ENCODE results near the gene IL37.
"Not testable (repeated sequence)": the region's sequence is repeated elsewhere in the genome, so short reads cannot be mapped to it uniquely, and the experiment has no call there.

IL37 gene

GRCh38 chr2:112904883-112905282 lies 6.1 kb upstream of the IL37 start:
- Mint-ChIP-seq H3K36me3 (no peaks in the 10 kb centered on the region), H3K27me3 (peaks cover 7% of the 10 kb centered on the region), H3K4me3 (no peak overlapping the region), H3K27ac (no peak overlapping the region), H3K4me1 (peaks cover 2% of the 10 kb centered on the region), H3K9me3 (peaks cover 4% of the 10 kb centered on the region)
- ATAC-seq (ENCODE audit: low read depth) (no peak), DNase-seq (ENCODE audit: low spot score in 2 of 2) (no peak)

- H3K4me3 Mint-ChIP-seq: no peak overlapping the region
- DNase-seq (ENCODE audit: low spot score in 2 of 2) (no peak), ATAC-seq (ENCODE audit: low read depth) (no peak)
- no peaks in the 10 kb centered on the region for H3K36me3 Mint-ChIP-seq
- no peak overlapping the region for H3K27ac Mint-ChIP-seq
- H3K27me3 Mint-ChIP-seq: peaks cover 5% of the 10 kb centered on the region
- H3K4me1 Mint-ChIP-seq: peaks cover 2% of the 10 kb centered on the region
- H3K9me3 Mint-ChIP-seq: peaks cover 4% of the 10 kb centered on the region
These were observed 4.7 kb upstream of the IL37 start for GRCh38 chr2:112906276-112906675.

GRCh38 chr2:112907001-112907949 lies 3.7 kb upstream of the IL37 start:
- no peak overlapping the region for H3K4me3 Mint-ChIP-seq
- H3K27me3 Mint-ChIP-seq: peaks cover 7% of the 10 kb centered on the region
- H3K9me3 Mint-ChIP-seq: peaks cover 4% of the 10 kb centered on the region
- H3K36me3 Mint-ChIP-seq: no peaks in the 10 kb centered on the region
- ATAC-seq (ENCODE audit: low read depth): no peak
- H3K27ac Mint-ChIP-seq: no peak overlapping the region
- DNase-seq (ENCODE audit: low spot score in 2 of 2): no peak
- peaks cover 2% of the 10 kb centered on the region for H3K4me1 Mint-ChIP-seq

- not testable (repeated sequence) for H3K4me3 Mint-ChIP-seq; H3K4me1 Mint-ChIP-seq; H3K27ac Mint-ChIP-seq; H3K9me3 Mint-ChIP-seq; DNase-seq (ENCODE audit: low spot score in 2 of 2); H3K36me3 Mint-ChIP-seq; H3K27me3 Mint-ChIP-seq; ATAC-seq (ENCODE audit: low read depth)
These were observed 2.4 kb upstream of the IL37 start for GRCh38 chr2:112908559-112908958.

- no peak for DNase-seq (ENCODE audit: low spot score in 2 of 2)
- Mint-ChIP-seq H3K27ac (no peak overlapping the region), H3K36me3 (no peaks in the 10 kb centered on the region), H3K9me3 (peaks cover 4% of the 10 kb centered on the region), H3K27me3 (peaks cover 3% of the 10 kb centered on the region), H3K4me1 (peaks cover 2% of the 10 kb centered on the region), H3K4me3 (no peak overlapping the region)
- no peak for ATAC-seq (ENCODE audit: low read depth)
These were observed 746 bp upstream of the IL37 start for GRCh38 chr2:112910219-112910618.

- H3K27ac Mint-ChIP-seq: no peak overlapping the region
- no peaks in the 10 kb centered on the region for H3K36me3 Mint-ChIP-seq
- H3K27me3 Mint-ChIP-seq: peaks cover 3% of the 10 kb centered on the region
- H3K9me3 Mint-ChIP-seq: peaks cover 4% of the 10 kb centered on the region
- H3K4me1 Mint-ChIP-seq: no peaks in the 10 kb centered on the region
- no peak for ATAC-seq (ENCODE audit: low read depth)
- DNase-seq (ENCODE audit: low spot score in 2 of 2): no peak
- no peak overlapping the region for H3K4me3 Mint-ChIP-seq
These were observed 1.4 kb downstream of the IL37 start for GRCh38 chr2:112912403-112912802.

- no peak overlapping the region for H3K4me3 Mint-ChIP-seq
- DNase-seq (ENCODE audit: low spot score in 2 of 2) (no peak), ATAC-seq (ENCODE audit: low read depth) (no peak)
- H3K27ac Mint-ChIP-seq: no peak overlapping the region
- H3K4me1 Mint-ChIP-seq: no peaks in the 10 kb centered on the region
- H3K36me3 Mint-ChIP-seq: peaks cover 2% of the 10 kb centered on the region
- peaks cover 8% of the 10 kb centered on the region for H3K27me3 Mint-ChIP-seq
- peaks cover 7% of the 10 kb centered on the region for H3K9me3 Mint-ChIP-seq
These were observed 4.6 kb downstream of the IL37 start for GRCh38 chr2:112915300-112916144.

- H3K27me3 Mint-ChIP-seq: peaks cover 8% of the 10 kb centered on the region
- H3K27ac Mint-ChIP-seq: no peak overlapping the region
- ATAC-seq (ENCODE audit: low read depth): no peak
These were observed 5.2 kb downstream of the IL37 start for GRCh38 chr2:112916145-112916571.

GRCh38 chr2:112916625-112917247 lies 5.8 kb downstream of the IL37 start:
- ATAC-seq (ENCODE audit: low read depth): no peak
- no peak overlapping the region for H3K4me3 Mint-ChIP-seq

More at GRCh38 chr2:112916145-112916571, 5.2 kb downstream of the IL37 start:
- no peak for DNase-seq (ENCODE audit: low spot score in 2 of 2)
- H3K4me3 Mint-ChIP-seq: no peak overlapping the region
- H3K36me3 Mint-ChIP-seq: peaks cover 2% of the 10 kb centered on the region
- H3K4me1 Mint-ChIP-seq: no peaks in the 10 kb centered on the region
- peaks cover 7% of the 10 kb centered on the region for H3K9me3 Mint-ChIP-seq

GRCh38 chr2:112917856-112918255 lies 6.9 kb downstream of the IL37 start:
- H3K4me1 Mint-ChIP-seq: no peaks in the 10 kb centered on the region

More at GRCh38 chr2:112916625-112917247, 5.8 kb downstream of the IL37 start:
- no peaks in the 10 kb centered on the region for H3K4me1 Mint-ChIP-seq
- peaks cover 8% of the 10 kb centered on the region for H3K27me3 Mint-ChIP-seq
- H3K36me3 Mint-ChIP-seq: peaks cover 2% of the 10 kb centered on the region
- no peak for DNase-seq (ENCODE audit: low spot score in 2 of 2)
- no peak overlapping the region for H3K27ac Mint-ChIP-seq
- peaks cover 7% of the 10 kb centered on the region for H3K9me3 Mint-ChIP-seq

GRCh38 chr2:112918256-112918655 lies 7.3 kb downstream of the IL37 start:
- Mint-ChIP-seq H3K27ac (no peak overlapping the region), H3K4me1 (no peaks in the 10 kb centered on the region), H3K27me3 (peaks cover 6% of the 10 kb centered on the region), H3K4me3 (no peak overlapping the region), H3K9me3 (peaks cover 7% of the 10 kb centered on the region), H3K36me3 (peaks cover 2% of the 10 kb centered on the region)
- no peak for DNase-seq (ENCODE audit: low spot score in 2 of 2)
- ATAC-seq (ENCODE audit: low read depth): no peak

More at GRCh38 chr2:112917856-112918255, 6.9 kb downstream of the IL37 start:
- H3K36me3 Mint-ChIP-seq: peaks cover 2% of the 10 kb centered on the region
- H3K4me3 Mint-ChIP-seq: no peak overlapping the region
- peaks cover 6% of the 10 kb centered on the region for H3K27me3 Mint-ChIP-seq
- ATAC-seq (ENCODE audit: low read depth) (no peak), DNase-seq (ENCODE audit: low spot score in 2 of 2) (no peak)
- H3K27ac Mint-ChIP-seq: no peak overlapping the region
- H3K9me3 Mint-ChIP-seq: peaks cover 7% of the 10 kb centered on the region

- DNase-seq (ENCODE audit: low spot score in 2 of 2) (no peak), ATAC-seq (ENCODE audit: low read depth) (no peak)
- Mint-ChIP-seq H3K27me3 (peaks cover 6% of the 10 kb centered on the region), H3K36me3 (peaks cover 2% of the 10 kb centered on the region), H3K4me3 (no peak overlapping the region), H3K4me1 (no peaks in the 10 kb centered on the region), H3K27ac (no peak overlapping the region), H3K9me3 (peaks cover 7% of the 10 kb centered on the region)
These were observed 8.1 kb downstream of the IL37 start for GRCh38 chr2:112919086-112919485.

GRCh38 chr2:112920923-112921532 lies 10.1 kb downstream of the IL37 start:
- ATAC-seq (ENCODE audit: low read depth) (no peak), DNase-seq (ENCODE audit: low spot score in 2 of 2) (no peak)
- peaks cover 6% of the 10 kb centered on the region for H3K27me3 Mint-ChIP-seq
- peaks cover 7% of the 10 kb centered on the region for H3K9me3 Mint-ChIP-seq
- H3K4me1 Mint-ChIP-seq: peaks cover 2% of the 10 kb centered on the region
- H3K4me3 Mint-ChIP-seq: no peak overlapping the region
- no peak overlapping the region for H3K27ac Mint-ChIP-seq
- peaks cover 2% of the 10 kb centered on the region for H3K36me3 Mint-ChIP-seq
